ENCODE data around the gene RBFA.

Gene RBFA

GRCh38 chr18:80046431-80046830, 12.2 kb downstream of the RBFA start:
- Histone ChIP-seq H3K9ac (ENCODE audit: low read depth, low read length) (no peak overlapping the region), H3K4me3 (ENCODE audit: low read length) (no peak overlapping the region), H3K9me3 (ENCODE audit: insufficient read depth, low read depth, low read length) (peaks cover 15% of the 10 kb centered on the region), H3K4me1 (ENCODE audit: insufficient read depth, low read length) (no peaks in the 10 kb centered on the region), H3K27me3 (ENCODE audit: insufficient read depth, low read length) (no peaks in the 10 kb centered on the region), H3K27ac (ENCODE audit: low read depth, low read length) (no peak overlapping the region), H3K36me3 (ENCODE audit: insufficient read depth, low read length) (peaks cover 80% of the 10 kb centered on the region)
- 92% methylated on average over 16 of the region's 16 CpGs for whole genome bisulfite sequencing

GRCh38 chr18:80046961-80047541, 12.8 kb downstream of the RBFA start:
- Histone ChIP-seq H3K27me3 (ENCODE audit: insufficient read depth, low read length) (no peaks in the 10 kb centered on the region), H3K9ac (ENCODE audit: low read depth, low read length) (no peak overlapping the region), H3K36me3 (ENCODE audit: insufficient read depth, low read length) (peaks cover 82% of the 10 kb centered on the region), H3K4me1 (ENCODE audit: insufficient read depth, low read length) (no peaks in the 10 kb centered on the region), H3K9me3 (ENCODE audit: insufficient read depth, low read depth, low read length) (peaks cover 21% of the 10 kb centered on the region), H3K27ac (ENCODE audit: low read depth, low read length) (no peak overlapping the region), H3K4me3 (ENCODE audit: low read length) (no peak overlapping the region)
- 91% methylated on average over 10 of the region's 10 CpGs for WGBS

GRCh38 chr18:80050797-80051196, 16.6 kb downstream of the RBFA start:
- Histone ChIP-seq H3K27ac (ENCODE audit: low read depth, low read length) (no peak overlapping the region), H3K9me3 (ENCODE audit: insufficient read depth, low read depth, low read length) (peaks cover 57% of the 10 kb centered on the region), H3K4me1 (ENCODE audit: insufficient read depth, low read length) (no peaks in the 10 kb centered on the region), H3K36me3 (ENCODE audit: insufficient read depth, low read length) (peaks cover 53% of the 10 kb centered on the region), H3K4me3 (ENCODE audit: low read length) (no peak overlapping the region), H3K27me3 (ENCODE audit: insufficient read depth, low read length) (no peaks in the 10 kb centered on the region), H3K9ac (ENCODE audit: low read depth, low read length) (no peak overlapping the region)
- 93% methylated on average over 6 of the region's 6 CpGs for WGBS

GRCh38 chr18:80056095-80056494, 21.9 kb downstream of the RBFA start:
- Histone ChIP-seq H3K4me1 (ENCODE audit: insufficient read depth, low read length) (no peaks in the 10 kb centered on the region), H3K36me3 (ENCODE audit: insufficient read depth, low read length) (peaks cover 8% of the 10 kb centered on the region; the same call in 1 of the 2 replicates), H3K9ac (ENCODE audit: low read depth, low read length) (no peak overlapping the region), H3K27ac (ENCODE audit: low read depth, low read length) (no peak overlapping the region), H3K27me3 (ENCODE audit: insufficient read depth, low read length) (no peaks in the 10 kb centered on the region), H3K4me3 (ENCODE audit: low read length) (no peak overlapping the region), H3K9me3 (ENCODE audit: insufficient read depth, low read depth, low read length) (peaks cover 71% of the 10 kb centered on the region)
- 92% methylated on average over 2 of the region's 2 CpGs for WGBS

- peaks cover 49% of the 10 kb centered on the region for H3K9me3 ChIP-seq (ENCODE audit: insufficient read depth, low read depth, low read length)
- no peaks in the 10 kb centered on the region for H3K27me3 ChIP-seq (ENCODE audit: insufficient read depth, low read length)
- WGBS = 91% methylated on average over 6 of the region's 6 CpGs
- no peak overlapping the region for H3K27ac ChIP-seq (ENCODE audit: low read depth, low read length)
- no peak overlapping the region for H3K4me3 ChIP-seq (ENCODE audit: low read length)
- no peaks in the 10 kb centered on the region for H3K4me1 ChIP-seq (ENCODE audit: insufficient read depth, low read length)
- no peak overlapping the region for H3K9ac ChIP-seq (ENCODE audit: low read depth, low read length)
- H3K36me3 ChIP-seq (ENCODE audit: insufficient read depth, low read length) = no peaks in the 10 kb centered on the region
Measured at GRCh38 chr18:80059945-80060344, 25.7 kb downstream of the RBFA start.

GRCh38 chr18:80065705-80066104, 31.5 kb downstream of the RBFA start:
- H3K36me3 ChIP-seq (ENCODE audit: insufficient read depth, low read length) = no peaks in the 10 kb centered on the region
- H3K27ac ChIP-seq (ENCODE audit: low read depth, low read length) = no peak overlapping the region
- H3K9ac ChIP-seq (ENCODE audit: low read depth, low read length) = no peak overlapping the region
- H3K4me3 ChIP-seq (ENCODE audit: low read length) = no peak overlapping the region
- WGBS = 95% methylated on average over 9 of the region's 9 CpGs
- H3K9me3 ChIP-seq (ENCODE audit: insufficient read depth, low read depth, low read length) = peaks cover 16% of the 10 kb centered on the region
- no peaks in the 10 kb centered on the region for H3K4me1 ChIP-seq (ENCODE audit: insufficient read depth, low read length)
- no peaks in the 10 kb centered on the region for H3K27me3 ChIP-seq (ENCODE audit: insufficient read depth, low read length)

GRCh38 chr18:80067321-80067720, 33.1 kb downstream of the RBFA start:
- Histone ChIP-seq H3K4me1 (ENCODE audit: insufficient read depth, low read length) (no peaks in the 10 kb centered on the region), H3K36me3 (ENCODE audit: insufficient read depth, low read length) (no peaks in the 10 kb centered on the region), H3K4me3 (ENCODE audit: low read length) (no peak overlapping the region), H3K27me3 (ENCODE audit: insufficient read depth, low read length) (no peaks in the 10 kb centered on the region), H3K9ac (ENCODE audit: low read depth, low read length) (no peak overlapping the region), H3K9me3 (ENCODE audit: insufficient read depth, low read depth, low read length) (peaks cover 10% of the 10 kb centered on the region; the same call in 1 of the 2 replicates), H3K27ac (ENCODE audit: low read depth, low read length) (no peak overlapping the region)
- 91% methylated on average over 8 of the region's 8 CpGs for WGBS

GRCh38 chr18:80067897-80068296, 33.7 kb downstream of the RBFA start:
- 96% methylated on average over 10 of the region's 10 CpGs for WGBS
- Histone ChIP-seq H3K9me3 (ENCODE audit: insufficient read depth, low read depth, low read length) (peaks cover 4% of the 10 kb centered on the region; the same call in 1 of the 2 replicates), H3K9ac (ENCODE audit: low read depth, low read length) (no peak overlapping the region), H3K36me3 (ENCODE audit: insufficient read depth, low read length) (no peaks in the 10 kb centered on the region), H3K4me3 (ENCODE audit: low read length) (no peak overlapping the region), H3K27me3 (ENCODE audit: insufficient read depth, low read length) (no peaks in the 10 kb centered on the region), H3K4me1 (ENCODE audit: insufficient read depth, low read length) (no peaks in the 10 kb centered on the region), H3K27ac (ENCODE audit: low read depth, low read length) (no peak overlapping the region)

GRCh38 chr18:80068571-80069272, 34.5 kb downstream of the RBFA start:
- H3K36me3 ChIP-seq (ENCODE audit: insufficient read depth, low read length) = no peaks in the 10 kb centered on the region
- whole genome bisulfite sequencing = 86% methylated on average over 9 of the region's 10 CpGs

GRCh38 chr18:80070825-80071224, 36.6 kb downstream of the RBFA start:
- 92% methylated on average over 4 of the region's 4 CpGs for WGBS
- H3K27me3 ChIP-seq (ENCODE audit: insufficient read depth, low read length) = no peaks in the 10 kb centered on the region
- H3K36me3 ChIP-seq (ENCODE audit: insufficient read depth, low read length) = no peaks in the 10 kb centered on the region
- H3K27ac ChIP-seq (ENCODE audit: low read depth, low read length) = no peak overlapping the region
- no peaks in the 10 kb centered on the region for H3K9me3 ChIP-seq (ENCODE audit: insufficient read depth, low read depth, low read length)
- H3K4me3 ChIP-seq (ENCODE audit: low read length) = no peak overlapping the region
- H3K4me1 ChIP-seq (ENCODE audit: insufficient read depth, low read length) = no peaks in the 10 kb centered on the region
- H3K9ac ChIP-seq (ENCODE audit: low read depth, low read length) = no peak overlapping the region

More at GRCh38 chr18:80068571-80069272, 34.5 kb downstream of the RBFA start:
- H3K27ac ChIP-seq (ENCODE audit: low read depth, low read length) = no peak overlapping the region
- H3K4me1 ChIP-seq (ENCODE audit: insufficient read depth, low read length) = no peaks in the 10 kb centered on the region
- H3K4me3 ChIP-seq (ENCODE audit: low read length) = no peak overlapping the region
- H3K9ac ChIP-seq (ENCODE audit: low read depth, low read length) = no peak overlapping the region
- no peaks in the 10 kb centered on the region for H3K27me3 ChIP-seq (ENCODE audit: insufficient read depth, low read length)
- H3K9me3 ChIP-seq (ENCODE audit: insufficient read depth, low read depth, low read length) = peaks cover under 1% of the 10 kb centered on the region; the same call in 1 of the 2 replicates

GRCh38 chr18:80074183-80074582, 39.9 kb downstream of the RBFA start:
- Histone ChIP-seq H3K9ac (ENCODE audit: low read depth, low read length) (no peak overlapping the region), H3K4me1 (ENCODE audit: insufficient read depth, low read length) (no peaks in the 10 kb centered on the region), H3K27me3 (ENCODE audit: insufficient read depth, low read length) (no peaks in the 10 kb centered on the region), H3K4me3 (ENCODE audit: low read length) (no peak overlapping the region), H3K36me3 (ENCODE audit: insufficient read depth, low read length) (no peaks in the 10 kb centered on the region), H3K27ac (ENCODE audit: low read depth, low read length) (no peak overlapping the region), H3K9me3 (ENCODE audit: insufficient read depth, low read depth, low read length) (no peaks in the 10 kb centered on the region)
- 96% methylated on average over 5 of the region's 5 CpGs for WGBS

All from HUES64 (cell line).